Fibroblast of lung (primary cell): ENCODE results near the gene AMFR. TPM values are rescaled to one million over a fixed set of nuclear protein-coding genes. Genes with fewer than 3 reads are reported as not detected.

Experiments
- DNase-seq, 2 donors: peaks; one replicate each; pipeline versions ENCODE4 v3.0.0 to v3.0.0-alpha.2; 2010; ENCODE audit warnings: low read depth in 2 of 2
- H2AFZ ChIP-seq: 2 replicates; pipeline ENCODE4 v1.5.1; 2012; ENCODE audit warnings: low read length, control low read depth, inconsistent platforms
- H3K27ac ChIP-seq: 2 replicates; pipeline ENCODE4 v1.5.1; 2011; ENCODE audit warnings: low read length, control low read depth; ENCODE audit not compliant: insufficient read depth
- H3K27me3 ChIP-seq: 2 replicates; pipeline ENCODE4 v1.5.1; 2011; ENCODE audit warnings: mild to moderate bottlenecking, low read length; ENCODE audit not compliant: control insufficient read depth, insufficient read depth
- H3K36me3 ChIP-seq: 2 replicates; pipeline ENCODE4 v1.5.1; 2011; ENCODE audit warnings: low read length; ENCODE audit not compliant: control insufficient read depth, insufficient read depth
- H3K4me1 ChIP-seq: 2 replicates; pipeline ENCODE4 v1.5.1; 2011; ENCODE audit warnings: low read length; ENCODE audit not compliant: control insufficient read depth, insufficient read depth; ENCODE audit errors: extremely low read depth
- H3K4me2 ChIP-seq: 2 replicates; pipeline ENCODE4 v1.5.1; 2011; ENCODE audit warnings: low read length, control low read depth; ENCODE audit not compliant: insufficient read depth; ENCODE audit errors: extremely low read depth
- H3K4me3 ChIP-seq, 4 experiments: fragments of 200-600 bp in 1 of 4; sonication (generic) in 1 of 4; replicated peaks in 1 of 4; 2 replicates each; pipeline ENCODE4 v1.5.1; 2011 to 2016; ENCODE audit warnings: low read length in 4 of 4, low read depth in 3 of 4, mild to moderate bottlenecking in 3 of 4, control low read depth in 2 of 4, inconsistent platforms in 1 of 4, mixed read lengths in 1 of 4; ENCODE audit not compliant: insufficient read depth in 1 of 4; ENCODE audit errors: control extremely low read depth in 1 of 4
- H3K79me2 ChIP-seq: 2 replicates; pipeline ENCODE4 v1.5.1; 2012; ENCODE audit warnings: mild to moderate bottlenecking, low read length, inconsistent platforms; ENCODE audit not compliant: control insufficient read depth, insufficient read depth
- H3K9ac ChIP-seq: 2 replicates; pipeline ENCODE4 v1.5.1; 2011; ENCODE audit warnings: mild to moderate bottlenecking, low read length, control low read depth; ENCODE audit not compliant: insufficient read depth
- H3K9me3 ChIP-seq: 2 replicates; pipeline ENCODE4 v1.5.1; 2012; ENCODE audit warnings: low read depth, low read length; ENCODE audit not compliant: control insufficient read depth, insufficient read depth
- H4K20me1 ChIP-seq: 2 replicates; pipeline ENCODE4 v1.5.1; 2011; ENCODE audit warnings: low read length; ENCODE audit not compliant: control insufficient read depth, insufficient read depth; ENCODE audit errors: extremely low read depth
- EZH2 ChIP-seq: IDR thresholded peaks from 2 replicates; pipeline ENCODE4 v1.5.1; 2012; ENCODE audit warnings: low read length, control low read depth, mild to moderate bottlenecking; ENCODE audit errors: missing control alignments
- polyA plus RNA-seq, 2 donors: library from polyadenylated mRNA; depleted of rRNA in 1 of 2; stranded (reverse) in 1 of 2; unstranded in 1 of 2; fragments of >200 nt; gene quantifications; 2 replicates each; pipeline ENCODE4 v1.2.1, GENCODE V29; 2011 to 2012; ENCODE audit warnings: missing spikeins in 1 of 2
- total RNA-seq: library from RNA; depleted of rRNA; stranded (reverse); fragments of >200 nt; gene quantifications from 2 replicates; pipeline ENCODE4 v1.2.1, GENCODE V29; 2014
- TF ChIP-seq, protein P1 (sequence below), 2 donors: IDR thresholded peaks in 1 of 2; conservative IDR thresholded peaks in 1 of 2; 1 replicate in 1 of 2; 2 replicates in 1 of 2; pipeline ENCODE4 v1.5.1; 2011 to 2012; ENCODE audit warnings: low read length in 2 of 2, control low read depth in 1 of 2, inconsistent platforms in 1 of 2, low read depth in 1 of 2, mild to moderate bottlenecking in 1 of 2

AMFR gene
- total and polyA plus RNA-seq, 2 donors (not counting 1 experiment from before 2014, with no cell fraction given), result 75.9 to 413 TPM

DNA sequence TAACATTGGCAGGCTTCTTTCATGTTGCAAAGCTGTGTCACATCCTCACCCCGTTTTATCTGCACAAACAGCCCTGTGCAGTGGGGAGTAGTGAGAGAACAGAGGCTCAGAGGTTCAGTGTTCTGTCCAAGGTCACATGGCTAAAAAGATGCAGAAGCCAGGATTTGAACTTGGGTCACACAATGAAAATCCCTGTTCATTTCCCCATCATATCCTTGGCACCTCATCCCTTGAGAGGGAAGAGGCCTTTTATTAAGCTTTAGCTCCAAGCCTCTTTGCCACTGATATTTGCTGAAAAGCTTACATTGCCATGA lies 106.6 kb downstream of the AMFR start:
- no peaks in the 10 kb centered on the region for H3K79me2 ChIP-seq

DNA sequence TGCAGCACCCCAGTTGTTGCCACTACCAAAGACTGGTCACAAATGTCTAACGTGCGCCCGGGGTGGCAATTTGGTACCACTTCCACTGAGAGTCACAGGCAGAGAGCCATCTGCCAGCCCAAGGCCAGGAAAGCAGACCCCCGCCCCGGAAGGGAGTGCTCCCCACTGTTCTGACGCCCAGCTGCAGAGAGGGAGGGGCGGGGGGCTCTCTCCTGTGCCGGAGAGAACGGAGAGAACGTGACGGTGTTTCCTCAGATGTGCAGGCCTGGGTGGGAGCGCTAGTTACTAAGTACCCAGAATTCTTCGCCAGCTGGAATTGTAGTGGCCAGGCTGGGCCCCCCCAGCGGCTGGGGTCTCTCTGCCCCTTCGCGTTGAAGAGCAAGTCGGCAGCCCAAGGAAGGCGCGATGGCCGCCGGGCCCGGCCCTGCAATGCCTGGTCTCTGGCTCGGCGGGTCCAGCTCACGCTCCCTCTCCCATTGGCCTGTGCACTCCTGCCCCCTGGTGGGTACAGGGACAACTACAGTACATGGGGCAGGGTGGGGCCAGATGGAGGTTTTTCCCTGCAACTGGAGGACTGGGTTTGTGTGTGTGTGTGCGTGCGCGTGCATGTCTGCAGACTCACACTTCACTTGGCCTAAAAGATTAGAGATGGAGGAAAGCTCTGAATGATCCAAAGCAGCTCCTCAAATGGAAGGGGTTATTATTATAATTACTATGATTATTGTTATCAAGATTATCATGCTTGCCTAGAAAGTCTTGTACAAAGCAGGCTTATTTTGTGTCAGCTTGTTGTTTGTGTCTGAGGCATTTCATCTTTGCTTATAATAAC lies 107.1 kb downstream of the AMFR start:
- no peaks in the 10 kb centered on the region for H4K20me1 ChIP-seq
- no peaks in the 10 kb centered on the region for H3K36me3 ChIP-seq
- no peak overlapping the region for H3K27ac ChIP-seq
- no peaks in the 10 kb centered on the region for H3K9me3 ChIP-seq
- H2AFZ ChIP-seq, result peak overlapping the region; percentile 50
- no peaks in the 10 kb centered on the region for H3K79me2 ChIP-seq
- peak overlapping the region in 2 of 4 experiments; percentile 33 to 35 for H3K4me3 ChIP-seq
- H3K4me2 ChIP-seq, result peak overlapping the region; percentile 13
- no peak for TF ChIP-seq EZH2
- TF ChIP-seq, protein P1, sequence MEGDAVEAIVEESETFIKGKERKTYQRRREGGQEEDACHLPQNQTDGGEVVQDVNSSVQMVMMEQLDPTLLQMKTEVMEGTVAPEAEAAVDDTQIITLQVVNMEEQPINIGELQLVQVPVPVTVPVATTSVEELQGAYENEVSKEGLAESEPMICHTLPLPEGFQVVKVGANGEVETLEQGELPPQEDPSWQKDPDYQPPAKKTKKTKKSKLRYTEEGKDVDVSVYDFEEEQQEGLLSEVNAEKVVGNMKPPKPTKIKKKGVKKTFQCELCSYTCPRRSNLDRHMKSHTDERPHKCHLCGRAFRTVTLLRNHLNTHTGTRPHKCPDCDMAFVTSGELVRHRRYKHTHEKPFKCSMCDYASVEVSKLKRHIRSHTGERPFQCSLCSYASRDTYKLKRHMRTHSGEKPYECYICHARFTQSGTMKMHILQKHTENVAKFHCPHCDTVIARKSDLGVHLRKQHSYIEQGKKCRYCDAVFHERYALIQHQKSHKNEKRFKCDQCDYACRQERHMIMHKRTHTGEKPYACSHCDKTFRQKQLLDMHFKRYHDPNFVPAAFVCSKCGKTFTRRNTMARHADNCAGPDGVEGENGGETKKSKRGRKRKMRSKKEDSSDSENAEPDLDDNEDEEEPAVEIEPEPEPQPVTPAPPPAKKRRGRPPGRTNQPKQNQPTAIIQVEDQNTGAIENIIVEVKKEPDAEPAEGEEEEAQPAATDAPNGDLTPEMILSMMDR (conservative IDR thresholded peaks at IDR 0.05 in 1 of 2, IDR thresholded peaks at IDR 0.05 in 1 of 2; ENCODE audit: low read depth in 1 of 2, low read length in 2 of 2), result peak; percentile 89 to 90
- DNase-seq, result peak; percentile 61 to 81
- H3K4me1 ChIP-seq, result no peaks in the 10 kb centered on the region
- H3K27me3 ChIP-seq, result peaks cover 4% of the 10 kb centered on the region
- H3K9ac ChIP-seq, result no peak overlapping the region

More for the DNA sequence above, 106.6 kb downstream of the AMFR start:
- Histone ChIP-seq H3K4me1 (no peaks in the 10 kb centered on the region), H3K9ac (no peak overlapping the region), H3K4me3 (no peak overlapping the region), H4K20me1 (no peaks in the 10 kb centered on the region), H2AFZ (no peak overlapping the region), H3K4me2 (no peak overlapping the region), H3K27me3 (peaks cover 4% of the 10 kb centered on the region), H3K9me3 (no peaks in the 10 kb centered on the region), H3K36me3 (no peaks in the 10 kb centered on the region), H3K27ac (no peak overlapping the region)
- DNase-seq, result no peak
- TF ChIP-seq, protein P1 (conservative IDR thresholded peaks at IDR 0.05 in 1 of 2, IDR thresholded peaks at IDR 0.05 in 1 of 2; ENCODE audit: low read depth in 1 of 2, low read length in 2 of 2), result no peak
- TF ChIP-seq EZH2, result no peak

DNA sequence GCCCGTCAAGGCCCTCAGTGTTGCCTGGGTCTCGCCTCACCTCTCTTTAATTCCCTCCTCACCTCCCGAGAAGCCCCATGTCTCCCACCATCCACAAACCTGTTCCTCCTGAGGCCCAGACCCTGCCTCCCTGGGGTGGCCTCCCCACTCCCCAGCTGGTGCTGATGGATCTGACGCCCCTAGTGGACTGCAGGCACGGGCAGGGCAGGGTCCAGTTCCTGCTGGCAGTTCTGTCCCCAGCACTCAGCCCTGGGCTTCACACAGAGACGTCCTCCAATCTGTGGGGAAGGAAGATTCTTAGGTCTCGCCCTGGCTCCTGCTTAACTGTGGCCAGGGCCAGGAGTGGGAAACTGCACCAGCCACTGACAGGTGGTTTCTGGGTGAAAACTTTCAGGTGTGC lies 108.8 kb downstream of the AMFR start:
- no peak overlapping the region for H3K4me2 ChIP-seq
- no peak overlapping the region for H2AFZ ChIP-seq
- DNase-seq, result no peak
- no peaks in the 10 kb centered on the region for H3K36me3 ChIP-seq
- no peaks in the 10 kb centered on the region for H4K20me1 ChIP-seq
- no peak overlapping the region for H3K9ac ChIP-seq
- no peak overlapping the region for H3K27ac ChIP-seq
- H3K27me3 ChIP-seq, result no peaks in the 10 kb centered on the region
- no peaks in the 10 kb centered on the region for H3K79me2 ChIP-seq
- H3K4me1 ChIP-seq, result no peaks in the 10 kb centered on the region
- H3K9me3 ChIP-seq, result no peaks in the 10 kb centered on the region
- TF ChIP-seq, protein P1 (conservative IDR thresholded peaks at IDR 0.05 in 1 of 2, IDR thresholded peaks at IDR 0.05 in 1 of 2; ENCODE audit: low read depth in 1 of 2, low read length in 2 of 2), result no peak
- no peak for TF ChIP-seq EZH2
- H3K4me3 ChIP-seq, result no peak overlapping the region
